Progenitor cell of endocrine pancreas (in vitro differentiated cells): ENCODE measurements around the gene PDSS2. TPM values are rescaled to one million over a fixed set of nuclear protein-coding genes. Genes with fewer than 3 reads are reported as not detected.

Source experiments
- DNase-seq: peaks from one replicate; pipeline ENCODE4 v3.0.0; 2021; ENCODE audit warnings: low spot score; ENCODE audit not compliant: unreplicated experiment
- H3K27ac Mint-ChIP-seq: 2 replicates; pipeline ENCODE4 v1.8.0; 2021; ENCODE audit warnings: mild to moderate bottlenecking, moderate library complexity, mixed read lengths
- H3K27me3 Mint-ChIP-seq: 2 replicates; pipeline ENCODE4 v1.8.0; 2021; ENCODE audit warnings: mixed read lengths
- H3K36me3 Mint-ChIP-seq: 2 replicates; pipeline ENCODE4 v1.8.0; 2022; ENCODE audit warnings: mixed read lengths; ENCODE audit not compliant: insufficient read depth
- H3K4me1 Mint-ChIP-seq: 2 replicates; pipeline ENCODE4 v1.8.0; 2021; ENCODE audit warnings: low read depth, mixed read lengths
- H3K4me3 Mint-ChIP-seq: 2 replicates; pipeline ENCODE4 v1.8.0; 2021; ENCODE audit warnings: low read depth, mild to moderate bottlenecking, moderate library complexity, mixed read lengths
- H3K9me3 Mint-ChIP-seq: 2 replicates; pipeline ENCODE4 v1.8.0; 2021; ENCODE audit warnings: low read depth, mixed read lengths
- total RNA-seq: library from RNA; stranded (reverse); gene quantifications from 2 replicates; pipeline ENCODE4 v1.2.1, GENCODE V29; 2021
- TF ChIP-seq, protein P1 (sequence below): fragments of 200-600 bp; sonication (generic); IDR thresholded peaks from one replicate; pipeline ENCODE4 v1.5.0; 2021; ENCODE audit warnings: antibody characterized with exemption, mild to moderate bottlenecking; ENCODE audit not compliant: unreplicated experiment

The PDSS2 gene
- total RNA-seq, 1 donor from 2014 or later, result 12.8 TPM

DNA sequence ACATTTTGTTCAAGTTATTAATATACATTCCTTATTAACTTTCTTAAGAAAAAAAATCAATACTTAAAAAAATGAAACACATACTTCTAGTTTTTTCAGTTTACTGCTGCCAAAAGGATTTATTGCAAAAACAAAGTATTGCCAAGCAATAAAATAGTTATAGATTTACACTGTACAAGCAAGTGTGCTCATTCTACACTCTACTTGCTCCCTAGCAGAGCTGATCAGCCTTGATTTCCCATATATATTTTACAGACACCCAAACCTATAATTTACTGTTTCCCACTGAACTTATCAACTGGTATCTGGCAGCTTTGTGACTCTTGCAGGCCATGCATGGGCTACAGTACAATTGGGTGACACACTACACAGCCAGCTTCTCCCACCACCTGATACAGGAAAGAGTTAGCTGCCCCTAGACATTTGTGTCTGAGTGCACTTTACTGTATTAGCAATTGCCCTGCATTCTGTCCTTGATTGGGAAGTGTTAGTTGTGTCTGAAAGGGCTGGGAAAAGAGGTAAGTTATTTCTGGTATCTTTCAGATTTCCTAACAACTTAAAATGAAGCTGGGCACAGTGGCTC, 188.1 kb downstream of the PDSS2 start:
- no peak for DNase-seq
- Mint-ChIP-seq H3K4me3 (no peak overlapping the region), H3K9me3 (no peaks in the 10 kb centered on the region), H3K4me1 (peaks cover 6% of the 10 kb centered on the region), H3K27ac (no peak overlapping the region), H3K36me3 (peaks cover 2% of the 10 kb centered on the region), H3K27me3 (no peaks in the 10 kb centered on the region)
- TF ChIP-seq, protein P1, sequence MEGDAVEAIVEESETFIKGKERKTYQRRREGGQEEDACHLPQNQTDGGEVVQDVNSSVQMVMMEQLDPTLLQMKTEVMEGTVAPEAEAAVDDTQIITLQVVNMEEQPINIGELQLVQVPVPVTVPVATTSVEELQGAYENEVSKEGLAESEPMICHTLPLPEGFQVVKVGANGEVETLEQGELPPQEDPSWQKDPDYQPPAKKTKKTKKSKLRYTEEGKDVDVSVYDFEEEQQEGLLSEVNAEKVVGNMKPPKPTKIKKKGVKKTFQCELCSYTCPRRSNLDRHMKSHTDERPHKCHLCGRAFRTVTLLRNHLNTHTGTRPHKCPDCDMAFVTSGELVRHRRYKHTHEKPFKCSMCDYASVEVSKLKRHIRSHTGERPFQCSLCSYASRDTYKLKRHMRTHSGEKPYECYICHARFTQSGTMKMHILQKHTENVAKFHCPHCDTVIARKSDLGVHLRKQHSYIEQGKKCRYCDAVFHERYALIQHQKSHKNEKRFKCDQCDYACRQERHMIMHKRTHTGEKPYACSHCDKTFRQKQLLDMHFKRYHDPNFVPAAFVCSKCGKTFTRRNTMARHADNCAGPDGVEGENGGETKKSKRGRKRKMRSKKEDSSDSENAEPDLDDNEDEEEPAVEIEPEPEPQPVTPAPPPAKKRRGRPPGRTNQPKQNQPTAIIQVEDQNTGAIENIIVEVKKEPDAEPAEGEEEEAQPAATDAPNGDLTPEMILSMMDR, result no peak

DNA sequence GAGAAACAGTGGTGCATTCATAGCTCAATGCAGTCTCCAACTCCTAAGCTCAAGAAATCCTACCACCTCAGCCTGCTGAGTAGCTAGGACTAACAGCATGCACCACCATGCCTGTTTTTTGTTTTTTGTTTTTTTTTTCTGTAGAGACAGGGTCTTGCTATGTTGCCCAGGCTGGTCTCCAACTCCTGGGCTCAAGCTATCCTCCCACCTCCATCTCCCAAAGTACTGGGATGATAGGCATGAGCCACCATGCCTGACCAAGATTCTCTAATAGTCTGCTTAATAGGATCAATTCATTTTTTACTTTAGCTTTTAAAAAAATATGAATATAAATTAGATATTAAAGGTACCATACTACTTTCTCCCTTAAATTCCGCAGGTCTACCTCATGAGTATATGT, 191.7 kb downstream of the PDSS2 start:
- Mint-ChIP-seq H3K4me1 (peaks cover 8% of the 10 kb centered on the region), H3K27me3 (no peaks in the 10 kb centered on the region), H3K36me3 (peaks cover 2% of the 10 kb centered on the region), H3K9me3 (no peaks in the 10 kb centered on the region), H3K27ac (no peak overlapping the region), H3K4me3 (no peak overlapping the region)
- TF ChIP-seq, protein P1, result no peak
- no peak for DNase-seq

DNA sequence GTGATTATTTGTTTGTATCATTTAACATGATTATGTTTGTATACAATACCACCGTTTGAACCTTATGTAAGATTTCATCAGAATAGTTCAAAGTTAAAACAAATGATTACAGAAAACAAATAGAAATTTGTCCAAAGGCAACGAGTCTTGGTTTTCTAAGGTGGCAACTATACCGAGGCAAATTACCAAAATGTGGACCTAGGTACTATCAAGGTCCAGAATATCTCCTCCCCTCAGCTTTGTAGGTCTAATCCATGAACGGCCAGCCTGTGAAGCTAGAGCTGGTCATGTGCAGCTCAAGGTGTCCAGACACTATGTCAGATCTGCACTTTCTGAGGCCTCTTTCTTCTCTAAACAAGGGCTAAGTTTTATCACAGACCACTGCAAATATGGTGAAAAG, 192.4 kb downstream of the PDSS2 start:
- no peak for DNase-seq
- Mint-ChIP-seq H3K9me3 (peaks cover 3% of the 10 kb centered on the region), H3K36me3 (peaks cover 4% of the 10 kb centered on the region), H3K4me1 (peaks cover 8% of the 10 kb centered on the region), H3K27me3 (no peaks in the 10 kb centered on the region), H3K27ac (no peak overlapping the region), H3K4me3 (no peak overlapping the region)
- TF ChIP-seq, protein P1, result no peak

DNA sequence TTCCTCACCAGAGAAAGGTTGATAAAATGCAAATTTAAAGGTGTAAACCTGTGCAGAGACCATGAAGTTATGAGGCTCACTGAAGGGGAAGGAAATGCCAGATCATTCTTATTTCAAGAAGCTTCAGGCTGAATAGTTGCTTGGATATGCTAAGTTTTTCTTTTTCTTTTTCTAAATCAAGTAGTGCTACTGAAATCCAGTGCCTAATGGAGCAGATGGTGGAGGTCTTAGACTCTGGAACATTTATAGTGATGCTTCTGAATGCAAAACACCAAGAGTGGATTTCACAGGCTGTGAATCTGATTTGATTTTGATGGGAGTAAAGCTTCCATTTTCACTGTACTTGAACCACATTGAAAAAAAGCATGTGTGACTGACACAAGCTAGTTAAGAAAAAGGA, 192.8 kb downstream of the PDSS2 start:
- peaks cover 3% of the 10 kb centered on the region for H3K9me3 Mint-ChIP-seq
- H3K4me3 Mint-ChIP-seq, result no peak overlapping the region
- no peak for DNase-seq
- no peaks in the 10 kb centered on the region for H3K27me3 Mint-ChIP-seq
- H3K36me3 Mint-ChIP-seq, result peaks cover 4% of the 10 kb centered on the region
- no peak overlapping the region for H3K27ac Mint-ChIP-seq
- H3K4me1 Mint-ChIP-seq, result peaks cover 8% of the 10 kb centered on the region
- TF ChIP-seq, protein P1, result no peak

DNA sequence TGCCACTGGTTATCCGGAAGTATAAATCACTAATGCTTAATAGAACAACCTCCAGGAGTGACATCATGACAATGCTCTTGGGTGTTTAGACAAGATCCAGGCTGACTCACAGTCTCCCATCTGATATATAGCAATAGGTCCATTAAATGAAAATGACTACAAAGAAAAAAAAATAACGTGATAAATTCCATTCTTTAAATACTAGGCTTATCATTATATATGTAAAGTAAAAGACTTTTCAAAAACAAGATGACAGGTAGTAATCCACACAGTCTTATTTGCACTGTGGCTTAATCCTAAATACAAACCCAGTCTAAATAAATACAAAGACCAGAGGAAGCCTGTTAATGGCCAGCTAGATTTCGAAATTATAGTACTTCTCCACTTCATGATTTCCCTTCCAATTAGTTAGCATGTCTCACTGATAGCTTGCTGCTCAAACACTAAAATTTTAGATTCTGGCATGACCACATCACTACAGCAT, 195.0 kb downstream of the PDSS2 start:
- Mint-ChIP-seq H3K27me3 (no peaks in the 10 kb centered on the region), H3K4me3 (no peak overlapping the region), H3K27ac (no peak overlapping the region), H3K36me3 (peaks cover 7% of the 10 kb centered on the region), H3K4me1 (peaks cover 8% of the 10 kb centered on the region), H3K9me3 (peaks cover 7% of the 10 kb centered on the region)
- DNase-seq, result no peak
- TF ChIP-seq, protein P1, result no peak
